Breast epithelium (tissue), 3 donors: ENCODE data around the gene DCTN2.

Experiments used
- POLR2AphosphoS5 ChIP-seq, 3 donors: sonication (generic); formaldehyde crosslinking; IDR thresholded peaks; one replicate each; pipeline ENCODE4 v1.6.1; 2017; ENCODE audit warnings: antibody characterized with exemption in 3 of 3
- TF ChIP-seq, protein P1 (sequence below), 3 donors: fragments of 450-650 bp; IDR thresholded peaks; one replicate each; pipeline ENCODE4 v1.5.1; 2016 to 2017; ENCODE audit warnings: antibody characterized with exemption in 3 of 3, mild to moderate bottlenecking in 3 of 3, moderate library complexity in 3 of 3

DNA sequence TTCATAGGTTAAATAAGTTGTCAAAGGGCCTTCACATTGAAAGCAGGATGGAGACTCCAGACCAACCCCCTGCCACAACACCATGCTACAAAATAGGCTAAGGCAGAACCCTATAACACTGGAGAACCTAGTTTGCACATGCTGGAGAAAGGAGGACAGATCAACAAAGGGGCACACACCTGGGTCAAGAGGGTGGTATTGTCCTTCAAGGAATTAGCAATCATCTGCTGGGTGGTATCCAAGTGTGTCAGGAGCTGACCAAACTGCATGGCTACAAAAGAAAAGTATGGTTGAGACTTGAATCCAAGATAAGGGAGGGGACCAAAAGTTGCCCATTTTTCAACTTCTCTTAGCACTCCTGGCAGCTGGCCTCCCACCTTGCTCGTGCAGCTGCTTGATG, 15.2 kb downstream of the DCTN2 start:
- TF ChIP-seq, protein P1, sequence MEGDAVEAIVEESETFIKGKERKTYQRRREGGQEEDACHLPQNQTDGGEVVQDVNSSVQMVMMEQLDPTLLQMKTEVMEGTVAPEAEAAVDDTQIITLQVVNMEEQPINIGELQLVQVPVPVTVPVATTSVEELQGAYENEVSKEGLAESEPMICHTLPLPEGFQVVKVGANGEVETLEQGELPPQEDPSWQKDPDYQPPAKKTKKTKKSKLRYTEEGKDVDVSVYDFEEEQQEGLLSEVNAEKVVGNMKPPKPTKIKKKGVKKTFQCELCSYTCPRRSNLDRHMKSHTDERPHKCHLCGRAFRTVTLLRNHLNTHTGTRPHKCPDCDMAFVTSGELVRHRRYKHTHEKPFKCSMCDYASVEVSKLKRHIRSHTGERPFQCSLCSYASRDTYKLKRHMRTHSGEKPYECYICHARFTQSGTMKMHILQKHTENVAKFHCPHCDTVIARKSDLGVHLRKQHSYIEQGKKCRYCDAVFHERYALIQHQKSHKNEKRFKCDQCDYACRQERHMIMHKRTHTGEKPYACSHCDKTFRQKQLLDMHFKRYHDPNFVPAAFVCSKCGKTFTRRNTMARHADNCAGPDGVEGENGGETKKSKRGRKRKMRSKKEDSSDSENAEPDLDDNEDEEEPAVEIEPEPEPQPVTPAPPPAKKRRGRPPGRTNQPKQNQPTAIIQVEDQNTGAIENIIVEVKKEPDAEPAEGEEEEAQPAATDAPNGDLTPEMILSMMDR (IDR thresholded peaks at IDR 0.05) = no peak
- TF ChIP-seq POLR2AphosphoS5 (IDR thresholded peaks at IDR 0.05) = no peak
